GM23338 (cell line): ENCODE results near the gene CXCL6.

Experiments
- CREB1 ChIP-seq: fragments of 250-450 bp; sonication (Bioruptor Pico); IDR thresholded peaks from 2 replicates; pipeline ENCODE4 v1.5.0; 2020; ENCODE audit warnings: low read depth, mild to moderate bottlenecking, moderate library complexity
- ETS1 ChIP-seq: IDR thresholded peaks from 2 replicates; pipeline ENCODE4 v1.6.1; 2016; ENCODE audit warnings: antibody characterized with exemption
- EZH2 ChIP-seq: fragments of 200-600 bp; sonication (generic); IDR thresholded peaks from one replicate; pipeline ENCODE4 v1.8.0; 2017; ENCODE audit warnings: antibody characterized with exemption, mild to moderate bottlenecking, low read depth; ENCODE audit not compliant: unreplicated experiment
- EZH2phosphoT487 ChIP-seq: fragments of 200-600 bp; sonication (generic); IDR thresholded peaks from one replicate; pipeline ENCODE4 v1.8.1; 2018; ENCODE audit warnings: antibody characterized with exemption; ENCODE audit not compliant: unreplicated experiment
- JUNB ChIP-seq: IDR thresholded peaks from one replicate; pipeline ENCODE4 v1.6.1; 2016; ENCODE audit warnings: antibody characterized with exemption; ENCODE audit not compliant: unreplicated experiment
- NANOG ChIP-seq: IDR thresholded peaks from 2 replicates; pipeline ENCODE4 v1.6.1; 2016; ENCODE audit warnings: antibody characterized with exemption, borderline replicate concordance
- POLR2AphosphoS5 ChIP-seq: IDR thresholded peaks from 2 replicates; pipeline ENCODE4 v1.6.1; 2016; ENCODE audit warnings: antibody characterized with exemption, low read depth
- REST ChIP-seq: IDR thresholded peaks from one replicate; pipeline ENCODE4 v1.6.1; 2018; ENCODE audit warnings: antibody characterized with exemption; ENCODE audit not compliant: unreplicated experiment
- STAT1 ChIP-seq: IDR thresholded peaks from one replicate; pipeline ENCODE4 v1.6.1; 2016; ENCODE audit warnings: antibody characterized with exemption; ENCODE audit not compliant: unreplicated experiment
- ZNF331 ChIP-seq: fragments of 250-450 bp; sonication (Bioruptor Pico); IDR thresholded peaks from 2 replicates; pipeline ENCODE4 v1.5.0; 2020; ENCODE audit warnings: low read depth, mild to moderate bottlenecking, moderate library complexity
- TF ChIP-seq, protein P1 (sequence below), 2 experiments: fragments of 200-600 bp in 1 of 2; sonication (generic) in 1 of 2; conservative IDR thresholded peaks; 2 replicates each; pipeline versions ENCODE4 v1.5.1 to v1.6.1; 2016 to 2017; ENCODE audit warnings: antibody characterized with exemption in 2 of 2, low read depth in 2 of 2, mild to moderate bottlenecking in 2 of 2, moderate library complexity in 1 of 2

- TF ChIP-seq, protein P1, sequence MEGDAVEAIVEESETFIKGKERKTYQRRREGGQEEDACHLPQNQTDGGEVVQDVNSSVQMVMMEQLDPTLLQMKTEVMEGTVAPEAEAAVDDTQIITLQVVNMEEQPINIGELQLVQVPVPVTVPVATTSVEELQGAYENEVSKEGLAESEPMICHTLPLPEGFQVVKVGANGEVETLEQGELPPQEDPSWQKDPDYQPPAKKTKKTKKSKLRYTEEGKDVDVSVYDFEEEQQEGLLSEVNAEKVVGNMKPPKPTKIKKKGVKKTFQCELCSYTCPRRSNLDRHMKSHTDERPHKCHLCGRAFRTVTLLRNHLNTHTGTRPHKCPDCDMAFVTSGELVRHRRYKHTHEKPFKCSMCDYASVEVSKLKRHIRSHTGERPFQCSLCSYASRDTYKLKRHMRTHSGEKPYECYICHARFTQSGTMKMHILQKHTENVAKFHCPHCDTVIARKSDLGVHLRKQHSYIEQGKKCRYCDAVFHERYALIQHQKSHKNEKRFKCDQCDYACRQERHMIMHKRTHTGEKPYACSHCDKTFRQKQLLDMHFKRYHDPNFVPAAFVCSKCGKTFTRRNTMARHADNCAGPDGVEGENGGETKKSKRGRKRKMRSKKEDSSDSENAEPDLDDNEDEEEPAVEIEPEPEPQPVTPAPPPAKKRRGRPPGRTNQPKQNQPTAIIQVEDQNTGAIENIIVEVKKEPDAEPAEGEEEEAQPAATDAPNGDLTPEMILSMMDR (conservative IDR thresholded peaks at IDR 0.05; ENCODE audit: low read depth in 2 of 2) = no peak
- TF ChIP-seq EZH2 (no peak), CREB1 (no peak), POLR2AphosphoS5 (no peak), JUNB (no peak), REST (no peak), ZNF331 (CRISPR knock-in tag) (no peak), NANOG (no peak), EZH2phosphoT487 (no peak), ETS1 (no peak), STAT1 (no peak)
Observed at GRCh38 chr4:73841243-73841925, 4.9 kb downstream of the CXCL6 start.
